ENCODE measurements around the gene ODF2. TPM values are rescaled to one million over a fixed set of nuclear protein-coding genes. Genes with fewer than 3 reads are reported as not detected.

The ODF2 gene
- total and polyA plus RNA-seq, 2 experiments from 2014 or later: 17.5 to 26.9 TPM

- H3K27me3 Mint-ChIP-seq (ENCODE audit: insufficient read depth, low read depth, poor library complexity): peaks cover 4% of the 10 kb centered on the region
These were observed 42.2 kb downstream of the ODF2 start for GRCh38 chr9:128497824-128498610.

More at GRCh38 chr9:128497824-128498610, 42.2 kb downstream of the ODF2 start:
- Mint-ChIP-seq H3K4me3 (no peak overlapping the region), H3K4me1 (no peaks in the 10 kb centered on the region; the same call in 2 of the 3 replicates), H3K36me3 (ENCODE audit: low read depth) (peaks cover 12% of the 10 kb centered on the region), H3K27ac (no peak overlapping the region), H3K9me3 (no peaks in the 10 kb centered on the region)
- Histone ChIP-seq H2AFZ (no peak overlapping the region), H3F3A (replicated peaks; ENCODE audit: low read depth) (0 out of 2 replicates have a peak, but pooled peaks cover 2% of the 10 kb centered on the region), H3K4me3 (no peak overlapping the region), H4K20me1 (replicated peaks; ENCODE audit: insufficient read depth) (no peaks in the 10 kb centered on the region; the same call in none of the 2 replicates), H3K27me3 (ENCODE audit: insufficient read depth) (no peaks in the 10 kb centered on the region), H3K4me1 (ENCODE audit: insufficient read depth) (no peaks in the 10 kb centered on the region), H3K79me2 (replicated peaks; ENCODE audit: insufficient read depth) (no peaks in the 10 kb centered on the region), H3K4me2 (no peak overlapping the region), H3K27ac (ENCODE audit: low read depth) (no peak overlapping the region), H3K36me3 (ENCODE audit: insufficient read depth) (peaks cover 6% of the 10 kb centered on the region; the same call in 1 of the 2 replicates), H3K9me2 (ENCODE audit: insufficient read depth) (no peaks in the 10 kb centered on the region)
- no peak for TF ChIP-seq EZH2phosphoT487 (IDR thresholded peaks at IDR 0.05; ENCODE audit: unreplicated experiment)
- no peak for TF ChIP-seq ZNF331 (CRISPR knock-in tag; IDR thresholded peaks at IDR 0.05; ENCODE audit: low read depth)
- TF ChIP-seq CTCF (conservative IDR thresholded peaks at IDR 0.05; ENCODE audit: low read depth in 2 of 2): no peak
- no peak for TF ChIP-seq JUNB (IDR thresholded peaks at IDR 0.05; ENCODE audit: unreplicated experiment)
- no peak for TF ChIP-seq POLR2AphosphoS5 (IDR thresholded peaks at IDR 0.05; ENCODE audit: low read depth)
- TF ChIP-seq ZNF462 (CRISPR knock-in tag; IDR thresholded peaks at IDR 0.05): no peak
- no peak for TF ChIP-seq REST (IDR thresholded peaks at IDR 0.05; ENCODE audit: unreplicated experiment)
- TF ChIP-seq NANOG (IDR thresholded peaks at IDR 0.05; ENCODE audit: borderline replicate concordance): no peak
- no peak for TF ChIP-seq ZNF114 (CRISPR knock-in tag; IDR thresholded peaks at IDR 0.05)
- no peak for TF ChIP-seq STAT1 (IDR thresholded peaks at IDR 0.05; ENCODE audit: unreplicated experiment)
- TF ChIP-seq CREB1 (CRISPR knock-in tag; IDR thresholded peaks at IDR 0.05; ENCODE audit: low read depth): no peak
- no peak for TF ChIP-seq EZH2 (IDR thresholded peaks at IDR 0.05; ENCODE audit: low read depth, unreplicated experiment)
- TF ChIP-seq ETS1 (IDR thresholded peaks at IDR 0.05): no peak
- ATAC-seq (no peak), DNase-seq (ENCODE audit: low spot score) (no peak)

Data from GM23338 (cell line).